Measurements from ENCODE around the gene PLCB1.

Gene PLCB1

DNA sequence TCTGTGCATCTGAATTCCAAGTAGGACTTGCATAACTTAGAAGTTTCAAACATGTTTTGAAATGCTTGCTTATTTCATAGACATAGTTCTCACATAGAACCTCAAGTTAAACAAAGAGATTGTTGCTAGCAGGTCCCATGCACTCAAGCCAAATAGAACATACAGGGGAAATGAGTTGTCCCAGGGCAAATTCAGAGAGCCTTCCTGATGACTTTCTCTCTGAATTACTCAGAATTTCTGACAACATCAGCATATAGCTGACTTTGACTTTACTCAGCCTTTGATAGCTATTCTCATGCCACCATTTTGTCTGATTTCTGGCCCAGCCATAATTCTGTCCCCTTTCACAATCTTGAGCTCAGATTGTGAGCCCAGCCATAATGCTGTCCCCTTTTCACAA lies 603.6 kb downstream of the PLCB1 start:
- no peak for DNase-seq

DNA sequence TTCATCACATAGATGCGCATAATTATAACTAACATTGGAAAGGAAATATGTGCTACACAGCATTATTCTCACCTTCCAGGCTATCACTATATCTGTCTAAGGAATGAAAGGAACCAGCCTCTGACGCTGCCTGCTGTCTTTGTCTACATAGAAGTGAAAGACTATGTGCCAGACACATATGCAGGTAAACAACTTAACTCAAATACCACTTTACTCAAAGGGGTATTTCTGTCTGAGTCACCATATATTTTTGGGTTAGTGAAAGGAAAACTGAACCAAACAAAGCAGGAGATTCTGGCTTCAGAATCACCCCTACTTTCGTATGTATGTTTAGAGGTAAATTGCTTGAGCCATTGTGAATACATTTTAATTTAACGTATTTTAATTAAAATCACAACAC lies 608.2 kb downstream of the PLCB1 start:
- no peak for DNase-seq

DNA sequence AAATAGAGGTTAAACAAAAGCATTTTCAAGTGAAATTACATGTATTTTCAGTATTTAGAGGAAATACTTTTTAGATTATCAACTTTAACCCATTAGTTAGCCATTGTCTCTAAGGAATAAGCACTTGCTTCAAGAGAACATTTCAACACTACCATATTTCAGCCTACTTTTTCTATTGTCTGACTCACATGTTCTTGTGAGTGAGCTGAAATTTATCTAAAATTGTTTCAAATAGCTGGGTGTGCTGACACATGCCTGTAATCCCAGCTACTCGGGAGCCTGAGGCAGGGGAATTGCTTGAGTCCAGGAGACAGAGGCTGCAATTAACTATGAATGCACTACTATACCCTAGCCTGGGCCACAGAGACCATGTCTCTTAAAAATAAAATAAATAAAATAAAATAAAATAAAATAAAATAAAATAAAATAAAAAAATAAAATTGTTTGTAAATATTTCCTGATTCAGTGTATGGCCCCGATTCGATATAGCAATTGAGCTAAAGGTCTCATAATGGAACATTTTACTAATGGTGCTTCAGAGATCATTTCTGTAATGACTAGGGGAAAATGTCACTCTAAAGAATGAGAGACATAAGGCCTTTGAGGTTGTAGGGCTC lies 612.3 kb downstream of the PLCB1 start:
- DNase-seq = peak; percentile 71

DNA sequence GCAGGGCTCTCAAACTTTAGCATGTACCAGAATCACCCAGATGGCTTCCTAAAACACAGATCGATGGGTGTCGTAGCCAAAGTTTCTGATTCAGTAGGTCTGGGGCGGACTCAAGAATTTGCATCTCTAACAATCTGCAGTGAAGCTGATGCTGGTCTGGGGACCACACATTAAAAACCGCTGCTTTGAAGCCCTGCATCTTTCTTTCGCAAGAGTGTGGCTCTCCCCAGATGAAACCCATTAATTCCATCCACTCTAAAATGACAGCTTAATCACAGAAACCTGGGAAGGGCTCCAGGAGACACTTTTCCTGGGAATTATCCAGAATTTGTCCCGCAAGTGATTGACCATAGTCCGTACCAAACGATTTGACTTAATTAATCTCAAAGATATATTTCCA lies 617.0 kb downstream of the PLCB1 start:
- peak; percentile 88 for DNase-seq

DNA sequence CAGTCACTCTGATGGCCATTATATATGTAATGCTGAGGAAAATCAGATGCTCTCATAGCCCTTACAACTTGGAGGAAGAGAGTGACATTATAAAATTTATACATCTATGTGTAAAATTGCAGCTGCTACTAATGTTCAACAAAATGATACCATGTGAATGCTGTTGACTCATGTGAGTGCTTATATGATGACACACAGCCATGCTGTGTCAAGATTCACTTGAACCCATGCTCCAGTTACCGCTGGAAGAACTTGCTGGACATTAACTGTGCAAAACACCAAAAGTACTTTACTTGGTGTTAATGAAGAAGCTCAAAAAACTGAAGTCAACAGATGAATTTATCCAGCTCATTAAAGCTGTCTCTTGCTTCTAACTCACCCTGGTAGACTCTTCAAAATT lies 617.9 kb downstream of the PLCB1 start:
- DNase-seq = peak; percentile 81

DNA sequence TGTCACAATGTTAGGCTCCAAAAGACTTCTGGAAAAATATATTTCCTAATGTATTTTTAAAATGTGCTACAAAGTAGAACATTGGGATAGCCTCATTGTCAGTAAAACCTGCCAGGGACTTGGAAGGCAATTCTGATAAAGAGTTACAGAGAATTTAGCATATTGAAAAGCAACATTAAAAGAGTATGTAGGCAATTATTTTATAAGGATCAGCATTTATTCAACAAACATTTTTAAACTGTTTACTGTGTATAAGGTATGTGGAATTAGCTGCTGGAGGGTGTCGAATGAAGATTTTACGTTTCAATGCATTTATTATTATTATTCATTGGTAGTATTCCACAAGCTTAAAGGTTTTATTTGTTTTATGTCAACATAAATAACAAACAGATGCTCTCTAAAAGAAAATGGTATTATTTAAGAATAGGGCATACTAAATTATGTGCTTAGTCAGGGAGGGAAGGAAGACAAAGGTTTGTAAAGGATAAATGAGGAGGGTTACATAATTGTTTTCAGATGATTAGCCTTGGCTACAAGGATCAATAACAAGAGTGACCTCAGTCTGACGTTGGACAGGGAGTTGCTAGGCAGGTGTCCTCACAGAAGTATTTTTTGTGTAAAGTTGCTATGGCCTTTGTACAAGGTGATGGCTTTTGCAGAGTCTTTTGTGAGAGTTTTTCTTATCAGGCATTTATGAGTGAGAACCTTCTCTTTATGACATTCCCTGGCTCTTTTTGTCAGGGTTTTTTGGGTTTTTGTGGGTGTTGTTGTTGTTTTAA lies 623.5 kb downstream of the PLCB1 start:
- DNase-seq = no peak

DNA sequence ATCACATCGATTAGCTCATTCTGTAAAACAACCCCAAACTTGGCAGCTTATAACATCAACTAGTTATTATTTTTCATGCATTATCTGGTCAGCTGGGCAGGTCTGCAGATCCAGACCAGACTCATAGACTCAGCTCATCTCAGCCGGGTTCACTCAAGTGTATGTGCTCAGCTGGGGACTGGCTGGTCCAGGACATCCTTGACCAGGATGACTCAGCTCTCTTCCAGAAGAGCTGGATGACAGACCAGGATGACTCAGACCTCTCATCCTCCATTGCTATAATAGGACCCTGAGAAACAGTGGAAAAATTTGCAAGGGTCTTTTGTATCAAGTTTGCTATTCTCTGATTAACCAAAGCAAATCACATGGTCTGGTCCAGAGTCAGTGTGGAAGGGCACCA lies 624.3 kb downstream of the PLCB1 start:
- DNase-seq = peak; percentile 89

DNA sequence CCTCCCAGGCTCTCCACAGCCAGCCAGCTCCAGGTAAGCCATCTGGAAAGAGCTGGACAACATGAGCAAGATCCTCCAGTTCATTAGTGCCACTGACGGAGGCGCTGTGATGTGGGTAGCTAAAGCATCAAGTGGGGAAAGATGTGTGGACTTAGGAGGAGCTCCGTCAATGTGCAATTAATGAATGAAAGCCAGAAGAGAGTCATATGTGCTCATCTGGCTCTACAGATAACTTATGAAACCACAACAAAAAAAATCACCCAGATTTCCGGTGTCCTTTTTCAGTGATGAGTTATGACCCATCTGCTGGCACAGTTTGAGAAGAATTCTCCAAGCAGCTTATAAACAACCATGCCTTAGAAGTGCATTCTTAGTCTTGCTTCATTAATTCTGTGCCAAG lies 625.1 kb downstream of the PLCB1 start:
- DNase-seq = peak; percentile 90

DNA sequence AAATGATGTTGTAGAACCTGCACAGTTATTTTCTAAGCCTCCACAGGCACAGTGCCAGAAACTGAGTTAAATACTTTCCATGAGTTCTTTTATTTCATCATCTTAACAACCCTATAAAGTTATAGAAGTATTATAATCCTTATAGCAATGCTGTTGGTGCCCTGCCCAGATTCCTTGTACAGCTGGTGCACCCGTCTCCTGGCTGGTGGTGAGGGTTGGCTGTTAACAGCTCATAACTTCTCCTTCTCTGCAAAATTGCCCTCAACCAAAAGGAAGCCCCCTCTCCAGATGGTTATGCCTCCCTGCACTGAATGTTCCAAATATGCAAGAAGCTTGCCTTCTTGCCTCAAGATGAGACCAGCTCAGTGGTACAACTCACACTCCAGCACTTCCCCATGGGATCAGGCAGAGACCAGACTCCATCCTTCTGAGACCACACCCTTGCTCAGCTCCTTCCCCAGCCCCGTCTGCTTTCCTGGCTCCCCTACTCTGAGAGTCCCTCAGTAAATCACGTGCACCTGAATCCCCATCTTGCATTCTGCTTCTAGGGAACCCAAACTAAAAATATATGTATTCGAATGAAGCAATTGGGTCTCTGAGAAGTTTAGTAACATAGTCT lies 632.4 kb downstream of the PLCB1 start:
- peak; percentile 75 for DNase-seq

DNA sequence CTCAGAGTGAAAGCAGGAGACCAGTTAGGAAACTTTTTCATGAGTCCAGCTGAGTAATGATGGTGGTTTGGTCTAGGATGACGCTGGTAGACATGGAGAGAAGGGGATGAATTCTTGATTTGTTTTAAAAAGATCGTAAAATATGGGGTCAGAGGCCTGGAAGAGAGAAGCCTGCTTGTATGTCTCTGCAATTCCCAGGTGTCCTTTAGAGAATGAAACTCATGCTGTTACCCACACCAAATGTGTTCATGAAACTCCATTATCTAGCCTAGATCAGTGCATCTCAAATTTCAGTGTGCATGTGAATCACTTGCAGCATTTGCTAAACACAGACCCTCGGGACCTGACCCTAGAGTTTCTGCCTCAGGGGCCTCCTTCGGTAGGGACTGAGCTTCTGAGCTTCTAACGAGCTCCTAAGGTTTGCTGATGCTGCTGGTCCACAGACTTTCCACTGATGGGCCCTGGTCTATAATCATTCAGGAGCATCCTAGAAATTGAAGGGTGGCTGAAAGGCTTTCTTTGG lies 634.9 kb downstream of the PLCB1 start:
- DNase-seq = no peak

DNA sequence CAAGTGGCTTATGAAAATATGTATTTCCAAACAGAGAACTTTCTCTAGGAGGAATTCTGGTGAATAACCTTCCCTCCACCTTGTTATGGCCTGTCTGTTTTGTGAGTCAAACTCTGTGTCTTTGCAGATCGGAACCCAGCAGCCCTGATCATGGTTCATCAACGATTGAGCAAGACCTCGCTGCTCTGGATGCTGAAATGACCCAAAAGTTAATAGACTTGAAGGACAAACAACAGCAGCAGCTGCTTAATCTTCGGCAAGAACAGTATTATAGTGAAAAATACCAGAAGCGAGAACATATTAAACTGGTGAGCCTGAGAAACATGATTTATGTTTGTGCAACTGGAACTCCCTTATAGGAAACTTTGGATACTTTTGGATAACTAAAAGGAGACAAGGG lies 642.3 kb downstream of the PLCB1 start:
- DNase-seq = no peak

DNA sequence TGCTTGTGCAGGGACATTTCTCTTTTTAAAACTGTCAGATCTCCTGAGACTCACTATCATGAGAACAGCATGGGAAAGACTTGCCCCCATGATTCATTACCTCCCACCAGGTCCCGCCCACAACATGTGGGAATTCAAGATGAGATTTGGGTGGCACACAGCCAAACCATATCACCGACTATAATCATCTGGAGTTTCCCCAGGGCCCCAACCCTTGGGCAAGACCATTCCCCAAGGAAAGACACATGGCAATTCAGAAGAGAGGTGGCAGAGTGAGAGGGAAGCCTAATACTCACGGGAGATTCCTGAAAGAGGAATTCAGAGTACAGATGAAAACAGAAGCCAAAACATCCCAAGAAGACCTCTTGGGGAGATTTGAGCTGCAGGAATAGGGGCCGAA lies 645.8 kb downstream of the PLCB1 start:
- DNase-seq = peak; percentile 55

DNA sequence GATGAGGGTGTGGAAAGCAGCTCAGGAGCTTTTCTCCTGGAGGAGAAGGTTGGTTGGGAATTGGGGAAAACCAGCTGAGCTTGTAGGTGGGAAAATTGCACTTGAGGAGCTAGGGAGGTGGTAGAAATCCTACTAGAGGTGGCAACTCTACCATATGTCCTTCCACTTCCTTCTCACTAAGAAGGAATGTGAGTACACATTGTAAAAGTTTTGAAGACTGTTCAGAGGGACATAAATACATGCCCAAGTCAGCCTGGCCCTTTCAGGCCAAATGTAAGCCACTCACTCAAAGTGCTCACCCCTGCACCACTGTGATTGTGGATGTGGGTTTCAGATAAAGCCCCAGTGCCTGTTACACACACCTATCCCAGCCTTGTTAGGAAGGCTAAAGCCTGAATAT lies 646.3 kb downstream of the PLCB1 start:
- no peak for DNase-seq

DNA sequence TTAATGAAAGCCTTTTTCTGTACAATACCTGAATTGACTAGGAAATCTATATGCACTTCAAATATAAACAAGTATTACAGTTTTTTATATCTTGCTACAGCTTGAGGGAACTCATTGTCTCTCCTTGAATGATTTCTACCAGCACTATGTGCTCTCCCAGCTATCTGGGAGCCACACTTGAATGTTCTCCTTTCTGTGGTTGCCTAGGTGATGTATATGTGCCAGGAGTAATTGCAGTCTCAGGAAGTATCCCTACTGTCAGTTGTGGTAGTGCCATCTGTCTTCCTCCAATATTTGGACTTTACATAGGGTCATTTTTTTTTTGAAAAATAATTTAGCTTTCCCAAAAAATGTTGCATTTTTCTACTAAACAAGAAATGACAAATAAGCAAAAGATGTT lies 648.8 kb downstream of the PLCB1 start:
- DNase-seq = no peak

DNA sequence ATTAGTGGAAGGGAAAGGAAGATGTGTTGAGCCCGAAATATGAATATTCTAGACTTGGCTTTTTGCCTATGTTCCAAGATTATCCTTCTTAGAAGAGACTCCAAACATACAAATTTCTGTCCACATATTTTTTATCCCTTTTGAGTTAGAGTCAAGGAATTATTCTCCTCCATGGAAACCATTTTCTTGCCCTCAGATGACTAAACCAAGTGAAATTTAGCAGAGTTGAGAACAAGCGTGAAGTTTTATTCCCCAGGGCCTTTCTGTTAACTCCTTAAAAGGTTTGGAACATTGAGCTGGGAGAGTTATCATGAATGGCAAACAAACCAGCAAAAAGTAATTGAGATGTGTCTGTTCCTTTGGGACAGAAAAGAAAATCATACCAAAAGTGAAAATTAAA lies 650.7 kb downstream of the PLCB1 start:
- peak; percentile 85 for DNase-seq

DNA sequence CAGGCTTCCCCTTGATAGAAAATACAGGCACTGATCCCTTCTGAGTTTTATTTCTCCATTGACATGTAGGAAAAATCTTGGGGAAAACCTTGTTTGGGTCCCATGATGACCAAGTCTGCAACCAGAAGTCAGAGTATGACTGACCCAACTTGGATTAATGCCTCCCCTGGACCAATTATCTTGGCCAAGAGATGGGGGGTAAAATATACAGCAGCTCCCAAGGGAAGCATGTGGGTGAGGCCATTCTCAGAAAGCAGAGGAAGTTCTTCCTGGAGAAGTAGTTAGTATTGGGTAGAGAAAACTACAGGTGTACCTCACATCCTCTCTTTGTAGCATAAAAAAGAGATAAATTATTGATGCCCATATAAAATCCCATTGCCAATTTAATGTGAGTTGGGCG lies 651.7 kb downstream of the PLCB1 start:
- no peak for DNase-seq

DNA sequence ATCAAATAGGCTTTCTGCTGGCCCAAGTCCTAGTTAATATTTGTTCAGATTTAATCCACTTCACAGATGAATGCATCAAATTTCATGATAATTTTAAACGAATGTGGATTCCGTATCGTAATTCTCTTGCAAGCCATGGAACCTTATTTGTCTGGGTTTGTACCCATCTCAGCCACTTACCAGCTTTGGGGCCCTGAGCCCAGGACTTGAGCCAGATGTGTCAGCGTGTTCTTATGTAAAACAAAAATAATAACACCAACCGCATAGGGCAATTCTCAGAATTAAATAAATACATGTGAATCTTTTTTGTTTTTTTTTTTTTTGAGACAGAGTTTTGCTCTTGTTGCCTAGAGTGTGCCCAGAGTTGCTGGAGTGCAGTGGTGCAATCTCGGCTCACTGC lies 654.3 kb downstream of the PLCB1 start:
- no peak for DNase-seq

DNA sequence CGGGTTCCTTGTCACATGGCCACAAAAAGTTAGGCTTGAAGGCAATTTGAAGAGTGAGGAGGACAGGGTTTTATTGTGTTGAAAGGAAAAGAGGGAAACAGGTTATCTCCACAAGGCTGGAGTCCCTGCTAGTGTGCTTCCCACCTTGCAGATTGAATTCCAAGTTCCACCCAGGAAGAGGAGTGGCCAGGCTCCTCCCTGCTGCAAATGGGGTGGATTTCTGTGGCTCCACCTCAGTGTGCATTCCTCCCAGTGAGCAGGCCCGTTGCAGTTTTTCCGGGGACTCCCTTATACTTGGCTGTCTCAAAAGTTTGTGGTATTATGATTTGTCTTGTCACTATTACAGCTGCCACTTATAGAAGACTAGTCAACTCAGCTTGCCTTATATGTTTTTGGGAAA lies 655.0 kb downstream of the PLCB1 start:
- no peak for DNase-seq

DNA sequence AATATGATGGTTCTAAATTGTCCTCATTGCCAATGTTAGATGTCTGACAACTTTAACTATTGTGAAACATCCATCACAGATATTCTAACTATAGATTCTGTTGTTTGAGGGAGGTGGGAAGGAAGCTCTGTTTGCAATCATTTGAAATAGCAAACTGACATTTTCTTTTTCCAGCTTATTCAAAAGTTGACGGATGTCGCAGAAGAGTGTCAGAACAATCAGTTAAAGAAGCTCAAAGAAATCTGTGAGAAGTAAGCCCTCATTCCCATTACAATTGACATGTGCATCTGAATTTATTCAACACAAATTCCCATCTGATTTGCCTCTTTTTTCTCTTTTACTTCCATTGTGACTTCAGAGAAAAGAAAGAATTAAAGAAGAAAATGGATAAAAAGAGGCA lies 656.2 kb downstream of the PLCB1 start:
- DNase-seq = no peak

DNA sequence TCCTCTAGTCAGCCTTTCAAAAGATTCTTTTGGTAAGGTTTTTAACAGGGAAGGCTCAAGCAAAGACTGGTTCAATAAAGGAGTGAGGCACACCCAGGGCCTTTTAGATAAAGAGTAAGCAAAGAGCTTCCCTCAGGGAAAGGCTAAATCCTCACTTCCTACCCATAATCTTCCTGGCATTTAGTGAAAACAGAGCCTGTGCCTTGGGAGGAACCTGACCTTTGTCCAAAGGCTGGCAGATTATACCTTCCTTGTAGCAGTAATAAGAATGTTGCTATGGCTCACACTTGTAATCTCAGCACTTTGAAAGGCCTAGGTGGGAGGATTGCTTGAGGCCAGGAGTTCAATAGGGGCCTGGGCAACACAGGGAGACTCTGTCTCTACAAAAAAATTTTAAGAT lies 656.8 kb downstream of the PLCB1 start:
- no peak for DNase-seq

DNA sequence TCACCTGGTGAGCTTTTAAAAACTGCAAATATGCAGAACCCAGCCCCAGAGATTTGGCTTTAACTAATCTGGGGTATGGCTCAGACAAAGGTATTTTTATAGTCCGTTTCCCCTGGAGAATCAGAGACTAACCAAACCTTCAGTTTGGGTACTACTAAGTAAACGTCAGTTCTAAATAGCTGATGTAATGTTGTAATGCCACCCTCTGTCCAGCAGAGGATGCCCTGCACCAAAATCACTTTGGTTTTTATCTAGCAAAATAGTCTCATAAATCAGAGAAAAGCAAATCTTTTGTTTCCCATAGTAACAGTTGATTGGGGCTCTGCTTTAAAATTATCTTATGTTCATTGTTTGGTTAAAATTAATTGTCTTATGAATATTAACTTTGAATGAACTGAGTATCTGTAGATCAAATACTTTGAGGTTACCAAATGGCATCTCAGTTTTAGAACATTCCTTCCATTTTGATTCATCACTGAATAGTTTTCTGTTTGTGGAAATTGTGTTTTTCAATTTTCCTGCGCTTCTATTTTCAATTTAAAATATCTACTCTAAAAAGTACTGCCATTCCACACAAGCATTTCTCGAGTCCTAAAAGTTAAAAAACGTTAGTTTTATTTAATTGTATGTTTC lies 658.5 kb downstream of the PLCB1 start:
- peak; percentile 48 for DNase-seq

DNA sequence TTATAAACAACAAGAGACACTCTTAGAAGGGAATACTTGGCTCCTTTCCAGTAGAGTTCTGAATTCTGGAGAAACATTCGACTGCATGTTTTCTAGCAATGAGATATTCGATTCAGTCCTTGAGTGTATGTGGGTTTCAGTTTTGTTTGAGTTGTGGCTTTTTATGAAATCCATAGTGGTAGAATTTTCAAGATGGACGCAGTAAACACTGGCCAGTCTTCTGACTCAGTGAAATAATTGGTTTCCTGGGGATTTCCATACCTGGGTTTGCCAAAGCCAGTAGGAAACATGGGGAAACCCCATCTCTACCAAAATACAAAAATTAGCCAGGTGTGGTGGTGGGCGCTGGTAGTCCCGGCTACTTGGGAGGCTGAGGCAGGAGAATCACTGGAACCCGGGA lies 663.3 kb downstream of the PLCB1 start:
- DNase-seq = no peak

DNA sequence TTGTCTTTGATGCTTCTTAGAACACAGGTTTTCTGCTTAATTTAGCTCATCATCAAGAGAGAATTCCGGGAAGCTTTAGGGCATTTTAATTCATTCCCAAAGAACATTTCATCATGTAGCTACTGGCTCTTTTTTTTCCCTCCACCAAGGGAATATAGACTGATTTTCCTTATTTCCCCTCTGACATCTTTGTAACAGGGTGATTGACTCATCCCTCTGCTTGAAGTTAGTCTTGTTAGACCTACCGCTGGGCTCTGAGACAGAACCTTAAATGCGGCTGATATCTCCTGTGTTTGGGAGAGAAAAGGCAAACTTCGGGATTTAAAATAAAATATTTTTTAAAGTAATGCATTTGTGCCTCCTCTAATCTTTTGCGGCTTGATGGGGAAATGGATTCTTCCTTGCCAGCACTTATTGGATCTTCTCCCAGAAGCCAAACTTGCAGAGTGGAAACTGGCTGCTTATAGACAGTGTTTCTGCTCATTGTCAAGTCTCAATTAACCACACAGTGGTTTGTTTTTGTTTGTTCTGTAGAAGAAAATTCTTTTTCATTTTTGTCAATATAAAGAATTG lies 664.1 kb downstream of the PLCB1 start:
- peak; percentile 31 for DNase-seq

Measured in fibroblast of skin of abdomen (primary cell).